Mucosa of rectum (tissue), 2 donors: ENCODE measurements around the gene SLC25A19.

Experiments
- H3K27ac ChIP-seq, 2 donors: one replicate each; pipeline ENCODE4 v1.7.0; 2013; ENCODE audit warnings: inconsistent platforms in 2 of 2, low read depth in 2 of 2, low read length in 2 of 2
- H3K27me3 ChIP-seq, 2 donors: one replicate each; pipeline ENCODE4 v1.7.0; 2013; ENCODE audit warnings: low read length in 2 of 2; ENCODE audit not compliant: control insufficient read depth in 2 of 2, insufficient read depth in 2 of 2
- H3K36me3 ChIP-seq, 2 donors: one replicate each; pipeline ENCODE4 v1.7.0; 2013; ENCODE audit warnings: low read length in 2 of 2; ENCODE audit not compliant: control insufficient read depth in 2 of 2, insufficient read depth in 2 of 2
- H3K4me1 ChIP-seq, 2 donors: one replicate each; pipeline ENCODE4 v1.7.0; 2013; ENCODE audit warnings: low read length in 2 of 2, mild to moderate bottlenecking in 1 of 2; ENCODE audit not compliant: control insufficient read depth in 2 of 2, insufficient read depth in 2 of 2
- H3K4me3 ChIP-seq, 2 donors: one replicate each; pipeline ENCODE4 v1.7.0; 2013; ENCODE audit warnings: low read length in 2 of 2
- H3K9ac ChIP-seq, 2 donors: one replicate each; pipeline ENCODE4 v1.7.0; 2013; ENCODE audit warnings: low read length in 2 of 2, low read depth in 1 of 2, mild to moderate bottlenecking in 1 of 2
- H3K9me3 ChIP-seq, 2 donors: one replicate each; pipeline ENCODE4 v1.7.0; 2013; ENCODE audit warnings: low read length in 2 of 2; ENCODE audit not compliant: control insufficient read depth in 2 of 2
- donor health status: healthy.
- donor health status: Normal muscosa, but diverticular disease.

The SLC25A19 gene

DNA sequence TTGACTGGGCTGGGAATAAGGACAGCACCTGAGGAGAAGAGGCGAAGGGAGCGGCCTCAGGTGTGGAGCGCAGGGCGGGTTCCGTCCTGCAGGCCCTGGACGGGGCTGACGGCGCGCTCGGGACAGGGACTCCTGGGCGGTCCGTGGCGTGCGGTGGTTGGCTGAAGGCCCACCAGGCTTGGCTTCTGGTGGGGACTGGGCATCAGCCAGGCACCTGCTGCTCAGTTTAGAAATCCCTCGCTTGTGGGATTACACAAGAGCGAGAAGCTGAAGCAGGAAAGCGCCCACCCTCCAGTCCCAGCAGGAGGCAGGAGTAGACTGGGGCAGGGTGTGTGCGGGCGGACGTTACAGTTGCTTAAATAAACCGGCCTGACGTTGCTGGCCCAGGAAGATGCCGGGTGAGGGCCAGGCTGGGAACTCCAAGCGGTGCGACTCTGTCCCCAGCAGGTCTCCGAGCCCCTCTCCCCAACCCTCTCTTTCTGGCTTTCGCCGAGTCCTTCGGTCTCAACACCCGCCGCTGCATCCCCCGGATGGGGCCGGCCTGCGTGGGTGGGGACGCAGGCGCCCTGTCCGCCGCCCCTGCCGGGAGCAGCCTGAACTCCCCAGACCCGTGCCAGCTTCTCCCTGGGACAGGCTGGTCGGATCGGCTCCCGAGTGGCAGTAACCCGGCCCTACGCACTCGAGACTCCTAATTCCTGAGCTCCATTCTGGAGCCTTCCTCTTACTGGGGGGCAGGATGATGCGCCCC, 18.8 kb downstream of the SLC25A19 start:
- peak overlapping the region; percentile 80 to 86 for H3K4me3 ChIP-seq
- peaks cover 25 to 27% of the 10 kb centered on the region in 2 donors for H3K4me1 ChIP-seq
- H3K36me3 ChIP-seq = peaks cover 17 to 29% of the 10 kb centered on the region in 2 donors
- peak overlapping the region; percentile 90 to 93 for H3K27ac ChIP-seq
- H3K9ac ChIP-seq = peak overlapping the region; percentile 92 to 95
- H3K9me3 ChIP-seq = no peaks in the 10 kb centered on the region
- no peaks in the 10 kb centered on the region for H3K27me3 ChIP-seq

DNA sequence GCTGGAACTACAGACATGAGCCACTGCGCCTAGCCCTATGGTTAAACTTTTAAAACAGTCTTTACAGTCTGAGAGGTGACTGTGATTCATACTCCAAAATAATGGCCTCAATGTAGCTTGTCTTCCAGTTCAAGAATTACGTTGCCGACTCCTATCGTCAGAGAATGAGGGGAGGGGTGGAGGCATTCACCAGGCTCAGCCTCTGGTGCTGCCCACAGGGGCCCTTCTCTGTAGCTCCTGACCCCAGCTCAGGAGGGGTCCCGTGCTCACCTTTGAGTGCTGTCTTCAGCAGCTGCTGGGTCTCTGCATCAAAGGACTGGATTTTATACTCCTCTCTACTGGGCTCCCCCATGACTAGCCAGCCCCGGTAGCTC, 19.4 kb downstream of the SLC25A19 start:
- H3K36me3 ChIP-seq = peaks cover 18 to 33% of the 10 kb centered on the region in 2 donors
- H3K4me3 ChIP-seq = peak overlapping the region; percentile 80 to 86
- H3K9me3 ChIP-seq = no peaks in the 10 kb centered on the region
- peak overlapping the region; percentile 90 to 93 for H3K27ac ChIP-seq
- peaks cover 25 to 27% of the 10 kb centered on the region in 2 donors for H3K4me1 ChIP-seq
- H3K9ac ChIP-seq = peak overlapping the region; percentile 92 to 95
- H3K27me3 ChIP-seq = no peaks in the 10 kb centered on the region

GRCh38 chr17:75267411-75268232, 21.6 kb downstream of the SLC25A19 start:
- peak overlapping the region in 1 of 2 donors; percentile 20 for H3K4me3 ChIP-seq
- H3K9me3 ChIP-seq = no peaks in the 10 kb centered on the region
- H3K27ac ChIP-seq = peak overlapping the region; percentile 51 to 52
- peak overlapping the region; percentile 4 to 47 for H3K9ac ChIP-seq
- peaks cover 26 to 29% of the 10 kb centered on the region in 2 donors for H3K4me1 ChIP-seq
- H3K36me3 ChIP-seq = peaks cover 22 to 37% of the 10 kb centered on the region in 2 donors
- H3K27me3 ChIP-seq = no peaks in the 10 kb centered on the region

GRCh38 chr17:75267153-75267410, 22.2 kb downstream of the SLC25A19 start:
- H3K27me3 ChIP-seq = no peaks in the 10 kb centered on the region
- H3K4me3 ChIP-seq = no peak overlapping the region
- peaks cover 22 to 34% of the 10 kb centered on the region in 2 donors for H3K36me3 ChIP-seq
- peak overlapping the region in 1 of 2 donors; percentile 2 for H3K27ac ChIP-seq
- H3K4me1 ChIP-seq = peaks cover 26 to 28% of the 10 kb centered on the region in 2 donors
- H3K9me3 ChIP-seq = no peaks in the 10 kb centered on the region
- H3K9ac ChIP-seq = peak overlapping the region in 1 of 2 donors; percentile 4

DNA sequence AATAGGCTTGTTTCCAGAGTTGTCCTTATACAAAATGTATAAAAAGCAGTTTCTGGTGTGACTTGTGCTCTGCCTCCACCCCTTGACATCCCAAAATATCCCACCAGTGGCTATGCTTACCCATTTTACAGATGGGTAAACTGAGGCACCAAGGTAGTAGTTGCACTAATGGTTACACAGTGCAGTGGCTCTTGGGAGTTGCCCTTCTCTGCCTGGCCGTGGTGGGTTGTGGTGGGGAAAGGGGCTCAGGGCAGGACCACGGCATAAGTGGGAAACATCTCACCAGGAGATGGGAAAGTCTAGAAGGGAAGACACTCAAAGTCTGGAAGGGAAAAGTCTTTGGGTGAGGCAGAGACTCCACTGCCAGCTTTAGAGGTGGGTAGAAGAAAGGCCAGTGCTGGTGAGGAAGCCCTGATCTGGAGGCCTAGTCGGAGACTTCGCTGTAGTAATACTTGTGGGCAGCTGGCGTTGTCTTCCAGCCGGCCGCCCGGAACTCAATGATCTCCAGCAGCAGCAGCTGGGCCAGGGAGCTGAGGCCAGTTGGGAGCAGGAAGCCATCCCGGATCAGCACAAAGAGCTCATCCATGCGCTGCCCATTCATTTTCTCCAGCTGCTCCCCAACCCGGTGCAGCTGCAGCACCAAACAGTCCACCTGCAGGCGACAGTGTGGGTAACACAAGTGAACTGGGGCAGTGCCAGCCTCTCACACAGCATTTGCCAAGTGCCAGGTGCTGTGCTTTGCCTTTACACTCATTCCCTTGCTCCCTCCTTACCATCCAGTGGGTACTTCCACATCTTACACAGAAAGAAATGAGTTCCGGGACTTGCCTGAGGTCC, 22.7 kb downstream of the SLC25A19 start:
- H3K27ac ChIP-seq = no peak overlapping the region

DNA sequence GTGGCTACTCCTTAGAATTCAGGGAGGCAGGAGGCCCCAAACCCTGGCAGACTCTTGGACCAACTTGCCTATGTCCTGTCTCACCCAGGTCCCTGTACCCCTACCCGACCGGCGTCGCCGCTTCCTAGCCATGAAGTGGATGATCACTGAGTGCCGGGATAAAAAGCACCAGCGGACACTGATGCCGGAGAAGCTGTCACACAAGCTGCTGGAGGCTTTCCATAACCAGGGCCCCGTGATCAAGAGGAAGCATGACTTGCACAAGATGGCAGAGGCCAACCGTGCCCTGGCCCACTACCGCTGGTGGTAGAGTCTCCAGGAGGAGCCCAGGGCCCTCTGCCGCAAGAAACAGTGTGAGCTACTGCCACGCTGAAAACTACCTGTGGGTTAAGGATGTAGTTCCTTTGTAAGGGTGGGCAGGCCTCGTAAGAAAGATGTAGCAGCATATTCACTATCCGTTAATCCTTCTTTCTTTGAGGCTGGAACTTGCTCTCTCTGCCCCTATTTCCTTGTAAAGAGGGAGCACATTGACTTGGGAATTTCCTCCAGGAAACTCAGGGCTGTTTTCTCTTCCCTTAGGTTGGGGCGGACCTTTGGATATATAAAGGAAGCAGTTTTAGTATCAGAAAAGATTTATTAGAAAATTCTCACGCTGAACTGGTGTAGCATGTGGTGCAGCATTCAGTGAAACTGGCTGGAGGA, 23.5 kb downstream of the SLC25A19 start:
- H3K27ac ChIP-seq = no peak overlapping the region
- H3K9ac ChIP-seq = no peak overlapping the region
- peaks cover 22 to 34% of the 10 kb centered on the region in 2 donors for H3K36me3 ChIP-seq
- H3K4me1 ChIP-seq = peaks cover 25% of the 10 kb centered on the region in 2 donors
- no peak overlapping the region for H3K4me3 ChIP-seq
- H3K9me3 ChIP-seq = no peaks in the 10 kb centered on the region
- no peaks in the 10 kb centered on the region for H3K27me3 ChIP-seq

More for the DNA sequence above, 22.7 kb downstream of the SLC25A19 start:
- Histone ChIP-seq H3K4me1 (peaks cover 24 to 25% of the 10 kb centered on the region in 2 donors), H3K36me3 (peaks cover 22 to 34% of the 10 kb centered on the region in 2 donors), H3K27me3 (no peaks in the 10 kb centered on the region), H3K4me3 (no peak overlapping the region), H3K9me3 (no peaks in the 10 kb centered on the region), H3K9ac (no peak overlapping the region)

DNA sequence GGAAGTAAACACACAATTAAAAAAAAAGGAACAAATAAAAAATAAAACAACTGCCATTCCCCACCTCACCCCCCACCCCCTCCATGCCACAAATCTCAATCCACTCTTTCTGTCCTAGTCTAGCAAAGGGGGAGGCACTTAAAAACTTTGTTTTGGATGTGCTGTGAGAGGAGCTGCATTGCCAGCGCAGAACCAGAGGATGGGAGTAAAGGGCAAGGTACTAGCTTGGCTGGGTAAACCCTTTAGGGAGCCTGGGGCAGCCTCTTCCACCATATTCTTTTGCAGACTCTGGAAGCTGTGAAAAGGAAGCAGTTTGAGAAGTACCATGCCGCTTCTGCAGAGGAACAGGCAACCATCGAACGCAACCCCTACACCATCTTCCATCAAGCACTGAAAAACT, 26.2 kb downstream of the SLC25A19 start:
- Histone ChIP-seq H3K9ac (no peak overlapping the region), H3K27me3 (no peaks in the 10 kb centered on the region), H3K9me3 (no peaks in the 10 kb centered on the region), H3K36me3 (peaks cover 24 to 34% of the 10 kb centered on the region in 2 donors), H3K4me1 (peaks cover 28 to 32% of the 10 kb centered on the region in 2 donors), H3K27ac (no peak overlapping the region), H3K4me3 (peak overlapping the region in 1 of 2 donors; percentile 99)

GRCh38 chr17:75262112-75262606, 27.1 kb downstream of the SLC25A19 start:
- no peaks in the 10 kb centered on the region for H3K27me3 ChIP-seq
- peaks cover 21 to 25% of the 10 kb centered on the region in 2 donors for H3K4me1 ChIP-seq
- peak overlapping the region; percentile 96 to 98 for H3K27ac ChIP-seq
- peaks cover 24 to 31% of the 10 kb centered on the region in 2 donors for H3K36me3 ChIP-seq
- H3K4me3 ChIP-seq = peak overlapping the region; percentile 79 to 99
- H3K9ac ChIP-seq = peak overlapping the region; percentile 95 to 96
- H3K9me3 ChIP-seq = no peaks in the 10 kb centered on the region

DNA sequence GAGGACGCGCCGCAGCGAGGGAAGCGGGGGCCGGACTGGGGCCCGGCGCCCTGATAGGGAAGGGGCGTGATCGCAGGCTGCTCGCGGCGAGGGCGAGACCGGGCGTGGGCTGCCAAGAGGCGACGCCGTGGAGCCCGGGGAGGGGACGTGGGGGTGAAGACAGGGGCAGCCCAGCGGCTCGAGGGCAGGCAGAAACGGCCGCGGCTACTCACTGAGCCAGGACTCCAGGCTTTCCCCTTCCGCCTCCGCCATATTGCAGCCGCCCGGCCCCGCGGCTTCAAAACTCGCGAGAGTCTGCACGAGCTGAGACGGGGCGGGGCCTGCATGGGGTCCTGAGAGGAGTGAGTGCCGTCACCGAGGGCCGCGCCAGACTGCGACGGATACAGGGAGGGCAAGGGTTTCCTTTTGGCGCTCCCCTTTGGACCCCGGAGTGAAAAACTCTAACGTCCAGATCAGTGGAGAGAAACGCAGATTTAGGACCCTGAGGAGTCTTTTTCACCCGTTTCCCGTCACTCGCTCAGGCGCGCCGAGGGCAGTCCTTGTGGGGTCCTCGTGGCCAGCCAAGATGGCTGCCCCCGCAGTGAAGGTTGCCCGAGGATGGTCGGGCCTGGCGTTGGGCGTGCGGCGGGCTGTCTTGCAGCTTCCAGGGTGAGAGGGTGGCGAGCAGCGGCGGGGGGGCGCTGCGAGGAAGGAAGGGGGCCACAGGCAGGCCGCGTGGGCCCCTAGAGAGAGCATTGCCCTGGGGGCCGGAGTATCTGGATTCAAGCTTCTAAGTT, 27.7 kb downstream of the SLC25A19 start, which contains the start of the genes GGA3 and MRPS7:
Gene GGA3, minus strand, starts transcription at position 271 of the 776 bp plus-strand sequence. Its CDS starts 19 bp downstream, at position 252.
Gene MRPS7, plus strand, starts transcription at position 544 of the 776 bp plus-strand sequence. Its CDS starts 22 bp downstream, at position 566.
- peaks cover 21 to 25% of the 10 kb centered on the region in 2 donors for H3K4me1 ChIP-seq
- H3K36me3 ChIP-seq = peaks cover 17 to 25% of the 10 kb centered on the region in 2 donors
- peak within 1 kb of the TSS; percentile 95 to 96 for H3K9ac ChIP-seq
- H3K27ac ChIP-seq = peak within 1 kb of the TSS; percentile 96 to 98
- no peaks in the 10 kb centered on the region for H3K9me3 ChIP-seq
- peak within 1 kb of the TSS; percentile 79 to 99 for H3K4me3 ChIP-seq
- no peaks in the 10 kb centered on the region for H3K27me3 ChIP-seq
